ENCODE results near the gene FBN1. TPM values are rescaled to one million over a fixed set of nuclear protein-coding genes. Genes with fewer than 3 reads are reported as not detected.

FBN1 gene
- total and polyA plus RNA-seq, 7 donors: 7.7 to 40.6 (median 16.4) TPM

DNA sequence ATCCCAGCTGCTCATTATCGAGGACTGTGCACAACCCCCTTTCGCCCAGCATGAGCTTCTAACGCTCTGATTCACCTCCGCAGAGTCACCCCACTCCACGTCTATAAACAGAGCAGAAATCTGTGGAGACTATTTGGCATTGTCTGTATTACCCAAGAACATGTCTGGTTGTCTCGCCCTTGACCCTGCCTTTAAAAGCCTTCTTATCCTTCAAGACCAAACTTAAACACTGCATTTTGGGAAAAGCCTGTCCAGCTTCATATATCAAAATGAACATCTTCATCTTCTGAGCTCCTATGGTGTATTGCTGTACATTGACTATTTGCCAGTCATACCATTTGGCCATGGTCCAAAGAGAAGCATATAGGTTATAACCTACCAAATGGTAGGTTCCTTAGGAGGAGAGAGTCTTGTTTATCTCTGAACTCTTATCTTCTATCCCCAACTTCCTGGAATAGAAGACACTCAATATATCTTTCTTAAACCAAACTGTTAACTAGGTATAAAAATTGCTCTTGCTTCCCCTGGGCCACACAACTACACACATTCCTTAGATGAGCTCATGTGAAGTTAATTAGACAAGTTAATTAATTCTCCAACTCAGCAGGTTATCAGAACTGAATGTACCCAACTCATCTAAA, 90.1 kb downstream of the FBN1 start:
- DNase-seq (no peak), ATAC-seq (no peak)
- 78 to 94% (median 87%) methylated on average over 6 of the region's 6 CpGs for WGBS, 3 donors
- TF ChIP-seq, protein P1, sequence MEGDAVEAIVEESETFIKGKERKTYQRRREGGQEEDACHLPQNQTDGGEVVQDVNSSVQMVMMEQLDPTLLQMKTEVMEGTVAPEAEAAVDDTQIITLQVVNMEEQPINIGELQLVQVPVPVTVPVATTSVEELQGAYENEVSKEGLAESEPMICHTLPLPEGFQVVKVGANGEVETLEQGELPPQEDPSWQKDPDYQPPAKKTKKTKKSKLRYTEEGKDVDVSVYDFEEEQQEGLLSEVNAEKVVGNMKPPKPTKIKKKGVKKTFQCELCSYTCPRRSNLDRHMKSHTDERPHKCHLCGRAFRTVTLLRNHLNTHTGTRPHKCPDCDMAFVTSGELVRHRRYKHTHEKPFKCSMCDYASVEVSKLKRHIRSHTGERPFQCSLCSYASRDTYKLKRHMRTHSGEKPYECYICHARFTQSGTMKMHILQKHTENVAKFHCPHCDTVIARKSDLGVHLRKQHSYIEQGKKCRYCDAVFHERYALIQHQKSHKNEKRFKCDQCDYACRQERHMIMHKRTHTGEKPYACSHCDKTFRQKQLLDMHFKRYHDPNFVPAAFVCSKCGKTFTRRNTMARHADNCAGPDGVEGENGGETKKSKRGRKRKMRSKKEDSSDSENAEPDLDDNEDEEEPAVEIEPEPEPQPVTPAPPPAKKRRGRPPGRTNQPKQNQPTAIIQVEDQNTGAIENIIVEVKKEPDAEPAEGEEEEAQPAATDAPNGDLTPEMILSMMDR (IDR thresholded peaks at IDR 0.05): no peak
- Histone ChIP-seq H3K9me3 (no peaks in the 10 kb centered on the region), H3K27ac (no peak overlapping the region), H3K4me3 (no peak overlapping the region), H3K36me3 (ENCODE audit: insufficient read depth in 1 of 2, low read depth in 1 of 2) (no peaks in the 10 kb centered on the region), H3K4me1 (no peaks in the 10 kb centered on the region), H3K27me3 (ENCODE audit: insufficient read depth in 3 of 3, low read length in 2 of 3) (no peaks in the 10 kb centered on the region)
- intact Hi-C loops (cut with DNase I): no loop called here

DNA sequence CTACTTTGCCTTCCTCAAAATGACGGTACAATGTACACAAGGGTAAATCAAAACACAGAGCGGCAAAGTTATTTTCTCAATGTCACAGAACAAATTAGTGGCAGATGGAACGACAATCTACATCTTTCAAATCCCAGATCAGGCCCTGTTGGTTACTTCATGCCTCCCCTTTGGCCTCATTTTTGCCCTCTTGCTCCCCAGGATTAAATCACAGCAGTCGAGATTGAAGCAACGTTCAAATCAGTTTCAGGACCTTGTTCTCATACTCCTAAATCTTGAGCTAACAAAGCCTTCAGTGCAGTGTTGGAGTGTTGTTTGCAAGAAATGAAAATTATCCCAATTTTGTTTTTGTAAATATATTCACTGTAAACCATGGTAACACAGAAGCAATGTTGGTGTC, 91.4 kb downstream of the FBN1 start:
- TF ChIP-seq, protein P1 (IDR thresholded peaks at IDR 0.05): no peak
- intact Hi-C loops (cut with DNase I): no loop called here
- H3K4me1 ChIP-seq: no peaks in the 10 kb centered on the region
- DNase-seq (no peak), ATAC-seq (no peak)
- no peak overlapping the region for H3K4me3 ChIP-seq
- no peaks in the 10 kb centered on the region for H3K27me3 ChIP-seq (ENCODE audit: insufficient read depth in 3 of 3, low read length in 2 of 3)
- 71 to 80% (median 78%) methylated on average over 5 of the region's 5 CpGs for WGBS, 3 donors
- H3K36me3 ChIP-seq (ENCODE audit: insufficient read depth in 1 of 2, low read depth in 1 of 2): no peaks in the 10 kb centered on the region
- no peaks in the 10 kb centered on the region for H3K9me3 ChIP-seq
- no peak overlapping the region for H3K27ac ChIP-seq

DNA sequence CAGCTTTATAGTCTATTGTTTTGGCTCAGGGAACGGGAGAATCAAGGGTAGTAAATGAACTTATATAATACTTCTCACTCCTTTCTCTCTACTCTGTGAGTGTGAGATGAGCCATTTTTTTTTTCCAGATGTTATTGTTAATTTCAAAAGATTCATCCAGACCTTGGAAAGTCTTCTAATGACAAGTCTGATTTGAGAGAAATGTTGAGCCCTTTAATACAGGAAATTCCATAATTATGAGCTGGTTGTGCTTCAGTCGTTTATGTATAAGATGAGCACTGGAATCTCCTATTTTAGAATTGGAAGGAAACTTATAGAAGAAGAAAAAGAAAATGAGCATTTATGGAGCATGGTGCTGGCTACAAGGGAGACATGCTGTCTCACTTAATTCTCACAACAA, 92.0 kb downstream of the FBN1 start:
- Histone ChIP-seq H3K4me1 (no peaks in the 10 kb centered on the region), H3K27me3 (ENCODE audit: insufficient read depth in 3 of 3, low read length in 2 of 3) (no peaks in the 10 kb centered on the region), H3K4me3 (no peak overlapping the region), H3K9me3 (no peaks in the 10 kb centered on the region), H3K36me3 (ENCODE audit: insufficient read depth in 1 of 2, low read depth in 1 of 2) (no peaks in the 10 kb centered on the region), H3K27ac (no peak overlapping the region)
- intact Hi-C loops (cut with DNase I): no loop called here
- TF ChIP-seq, protein P1 (IDR thresholded peaks at IDR 0.05): no peak
- DNase-seq (no peak), ATAC-seq (no peak)
- WGBS, 3 donors: 52 to 70% (median 52%) methylated on average over 2 of the region's 2 CpGs

DNA sequence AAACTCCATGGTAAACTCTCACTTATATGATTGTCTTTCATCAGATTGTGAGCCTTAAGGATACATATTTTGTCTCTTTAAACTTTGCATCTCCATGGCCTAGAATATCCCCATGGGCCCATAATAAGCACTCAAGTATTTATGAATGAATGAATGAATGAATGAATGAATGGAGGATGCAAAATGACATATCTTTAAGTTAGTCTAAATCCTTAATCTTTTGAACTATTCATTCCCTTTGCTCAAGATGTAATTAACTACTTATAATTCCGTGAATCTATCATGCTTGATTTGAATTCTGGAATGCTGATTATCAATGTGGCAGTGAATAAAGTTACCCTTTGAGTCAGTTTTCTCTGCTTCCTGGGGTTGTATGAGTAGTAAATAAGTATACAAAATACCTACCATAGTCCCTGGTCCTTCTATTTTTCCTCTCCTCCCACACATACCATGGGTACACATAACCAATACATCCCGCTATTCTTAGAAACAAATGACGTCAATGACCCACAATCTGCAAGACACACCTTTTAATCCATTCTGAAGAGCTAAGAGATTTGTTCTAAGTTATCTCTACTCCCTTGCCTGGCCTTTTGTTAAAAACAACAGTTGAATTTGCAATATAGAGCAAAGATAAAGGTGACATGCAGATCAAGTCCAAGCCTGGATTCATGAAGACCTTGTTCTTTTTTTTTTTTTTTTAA, 94.5 kb downstream of the FBN1 start:
- DNase-seq (no peak), ATAC-seq (no peak)
- Histone ChIP-seq H3K9me3 (no peaks in the 10 kb centered on the region), H3K27me3 (ENCODE audit: insufficient read depth in 3 of 3, low read length in 2 of 3) (no peaks in the 10 kb centered on the region), H3K4me1 (no peaks in the 10 kb centered on the region), H3K27ac (no peak overlapping the region), H3K36me3 (ENCODE audit: insufficient read depth in 1 of 2, low read depth in 1 of 2) (no peaks in the 10 kb centered on the region), H3K4me3 (no peak overlapping the region)
- WGBS, 3 donors: 78 to 86% (median 83%) methylated on average over 3 of the region's 3 CpGs
- TF ChIP-seq, protein P1 (IDR thresholded peaks at IDR 0.05): no peak
- intact Hi-C loops (cut with DNase I): no loop called here
